ENCODE results near the gene XPO5.

DNA sequence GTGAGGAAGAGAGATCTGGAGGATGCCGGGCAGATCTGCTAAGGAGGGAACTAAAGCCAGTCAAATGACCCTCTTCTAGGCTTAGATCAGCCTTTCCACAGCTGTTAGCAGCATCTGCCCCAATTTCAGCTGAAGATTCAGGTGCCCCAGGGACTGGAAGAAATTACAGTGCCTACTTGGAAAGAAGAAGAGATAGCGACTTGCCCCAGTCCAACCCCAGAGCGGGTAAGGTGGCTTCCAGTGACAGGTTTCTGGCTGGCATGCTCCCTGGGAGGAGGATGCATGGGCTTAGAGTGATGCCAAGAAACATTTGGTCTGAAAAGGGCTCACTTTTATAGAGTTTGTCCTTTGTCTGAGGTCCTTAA, 97.8 kb downstream of the XPO5 start:
- no peak for TF ChIP-seq EZH2 (IDR thresholded peaks at IDR 0.05; ENCODE audit: low read length)
- TF ChIP-seq, protein P1, sequence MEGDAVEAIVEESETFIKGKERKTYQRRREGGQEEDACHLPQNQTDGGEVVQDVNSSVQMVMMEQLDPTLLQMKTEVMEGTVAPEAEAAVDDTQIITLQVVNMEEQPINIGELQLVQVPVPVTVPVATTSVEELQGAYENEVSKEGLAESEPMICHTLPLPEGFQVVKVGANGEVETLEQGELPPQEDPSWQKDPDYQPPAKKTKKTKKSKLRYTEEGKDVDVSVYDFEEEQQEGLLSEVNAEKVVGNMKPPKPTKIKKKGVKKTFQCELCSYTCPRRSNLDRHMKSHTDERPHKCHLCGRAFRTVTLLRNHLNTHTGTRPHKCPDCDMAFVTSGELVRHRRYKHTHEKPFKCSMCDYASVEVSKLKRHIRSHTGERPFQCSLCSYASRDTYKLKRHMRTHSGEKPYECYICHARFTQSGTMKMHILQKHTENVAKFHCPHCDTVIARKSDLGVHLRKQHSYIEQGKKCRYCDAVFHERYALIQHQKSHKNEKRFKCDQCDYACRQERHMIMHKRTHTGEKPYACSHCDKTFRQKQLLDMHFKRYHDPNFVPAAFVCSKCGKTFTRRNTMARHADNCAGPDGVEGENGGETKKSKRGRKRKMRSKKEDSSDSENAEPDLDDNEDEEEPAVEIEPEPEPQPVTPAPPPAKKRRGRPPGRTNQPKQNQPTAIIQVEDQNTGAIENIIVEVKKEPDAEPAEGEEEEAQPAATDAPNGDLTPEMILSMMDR (optimal IDR thresholded peaks at IDR 0.05 in 1 of 3, IDR thresholded peaks at IDR 0.05 in 1 of 3, conservative IDR thresholded peaks at IDR 0.05 in 1 of 3; ENCODE audit: extremely low read depth in 1 of 3, insufficient read depth in 2 of 3, low read length in 3 of 3), result no peak
